Activated gamma-delta T cell treated with anti-CD3 and anti-CD28 coated beads, Interleukin-2, amount 50 U/mL, for 16 hours (primary cell): ENCODE data around the gene CCDC70.
"Not testable (repeated sequence)": the region's sequence is repeated elsewhere in the genome, so short reads cannot be mapped to it uniquely, and the experiment has no call there.

ENCODE experiments used
- DNase-seq: peaks from one replicate; pipeline ENCODE4 v3.0.0-alpha.2; 2020; ENCODE audit warnings: low read depth

Gene CCDC70

GRCh38 chr13:51861723-51862300 is at the start of gene CCDC70:
CCDC70 (plus strand) TSS chr13:51861969; CDS start chr13:51865412, 3,443 bp downstream.
- DNase-seq = no peak

- DNase-seq = no peak
These were observed 47.7 kb upstream of the CCDC70 start for GRCh38 chr13:51814071-51814470.

- DNase-seq = peak; percentile 66
These were observed 46.7 kb upstream of the CCDC70 start for GRCh38 chr13:51814825-51815650.

GRCh38 chr13:51815848-51816247 is 45.9 kb upstream of the CCDC70 start:
- no peak for DNase-seq

GRCh38 chr13:51816604-51817249 is 45.0 kb upstream of the CCDC70 start:
- no peak for DNase-seq

- no peak for DNase-seq
These were observed 44.1 kb upstream of the CCDC70 start for GRCh38 chr13:51817717-51818116.

GRCh38 chr13:51818276-51818675 is 43.5 kb upstream of the CCDC70 start:
- DNase-seq = no peak

GRCh38 chr13:51818781-51819511 is 42.8 kb upstream of the CCDC70 start:
- DNase-seq = no peak

- DNase-seq = no peak
These were observed 42.2 kb upstream of the CCDC70 start for GRCh38 chr13:51819544-51819943.

GRCh38 chr13:51820016-51820597 is 41.7 kb upstream of the CCDC70 start:
- no peak for DNase-seq

GRCh38 chr13:51821606-51822005 is 40.2 kb upstream of the CCDC70 start:
- no peak for DNase-seq

GRCh38 chr13:51822106-51822815 is 39.5 kb upstream of the CCDC70 start:
- DNase-seq = no peak

- DNase-seq = no peak
These were observed 38.4 kb upstream of the CCDC70 start for GRCh38 chr13:51823359-51823758.

GRCh38 chr13:51823863-51824262 is 37.9 kb upstream of the CCDC70 start:
- DNase-seq = no peak

GRCh38 chr13:51824712-51825111 is 37.1 kb upstream of the CCDC70 start:
- DNase-seq = not testable (repeated sequence)

GRCh38 chr13:51825165-51825592 is 36.6 kb upstream of the CCDC70 start:
- no peak for DNase-seq

GRCh38 chr13:51825681-51826254 is 36.0 kb upstream of the CCDC70 start:
- DNase-seq = no peak

- no peak for DNase-seq
These were observed 35.2 kb upstream of the CCDC70 start for GRCh38 chr13:51826606-51827005.

GRCh38 chr13:51827254-51827653 is 34.5 kb upstream of the CCDC70 start:
- DNase-seq = no peak

- DNase-seq = no peak
These were observed 32.8 kb upstream of the CCDC70 start for GRCh38 chr13:51828730-51829567.
